HepG2 (cell line): ENCODE measurements around the gene BCAT1. TPM values are rescaled to one million over a fixed set of nuclear protein-coding genes. Genes with fewer than 3 reads are reported as not detected.

Experiments used
- ARNTL ChIP-seq: sonication (generic); formaldehyde crosslinking; IDR thresholded peaks from 2 replicates; pipeline ENCODE4 v1.4.0; 2020; ENCODE audit warnings: mild to moderate bottlenecking, missing genetic modification reagents
- CBX1 ChIP-seq: IDR thresholded peaks from one replicate; pipeline ENCODE4 v1.6.1; 2016; ENCODE audit warnings: antibody characterized with exemption, low read depth
- CBX5 ChIP-seq: sonication (generic); formaldehyde crosslinking; IDR thresholded peaks from 2 replicates; pipeline ENCODE4 v1.4.0; 2020; ENCODE audit warnings: missing genetic modification reagents, borderline replicate concordance
- HOXA7 ChIP-seq: sonication (generic); formaldehyde crosslinking; IDR thresholded peaks from 2 replicates; pipeline ENCODE4 v1.8.1; 2022; ENCODE audit warnings: mild to moderate bottlenecking, missing genetic modification reagents, moderate library complexity
- KLF12 ChIP-seq: sonication (generic); formaldehyde crosslinking; IDR thresholded peaks from 2 replicates; pipeline ENCODE4 v1.4.0; 2020; ENCODE audit warnings: missing genetic modification reagents, borderline replicate concordance
- MAFF ChIP-seq: IDR thresholded peaks from 2 replicates; pipeline ENCODE4 v1.6.1; 2011; ENCODE audit warnings: low read depth, low read length, improper control_type of control experiment
- MEIS1 ChIP-seq: sonication (generic); formaldehyde crosslinking; IDR thresholded peaks from 2 replicates; pipeline ENCODE4 v1.9.0; 2021; ENCODE audit warnings: mild to moderate bottlenecking, missing genetic modification reagents, moderate library complexity, borderline replicate concordance
- NFYC ChIP-seq: IDR thresholded peaks from 2 replicates; pipeline ENCODE4 v1.6.1; 2016; ENCODE audit warnings: missing genetic modification reagents, missing compliant biosample characterization
- NR2F1 ChIP-seq, 2 experiments: fragments of 450-650 bp in 1 of 2; formaldehyde crosslinking in 1 of 2; IDR thresholded peaks; 2 replicates each; pipeline versions ENCODE4 v1.5.0 to v1.6.1; 2016 to 2020; ENCODE audit warnings: mild to moderate bottlenecking in 1 of 2, missing compliant biosample characterization in 1 of 2, missing genetic modification reagents in 1 of 2, moderate library complexity in 1 of 2
- RFXAP ChIP-seq: sonication (generic); formaldehyde crosslinking; IDR thresholded peaks from 2 replicates; pipeline ENCODE4 v1.4.0; 2020; ENCODE audit warnings: missing genetic modification reagents, borderline replicate concordance
- SRY ChIP-seq: sonication (generic); formaldehyde crosslinking; IDR thresholded peaks from 2 replicates; pipeline ENCODE4 v1.8.0; 2022; ENCODE audit warnings: mild to moderate bottlenecking, missing genetic modification reagents
- TAF15 ChIP-seq: fragments of 200-400 bp; formaldehyde crosslinking; IDR thresholded peaks from one replicate; pipeline ENCODE4 v1.6.1; 2018; ENCODE audit warnings: mild to moderate bottlenecking, low read depth, low read length; ENCODE audit not compliant: poor library complexity, severe bottlenecking
- THAP11 ChIP-seq: IDR thresholded peaks from 2 replicates; pipeline ENCODE4 v1.6.1; 2016; ENCODE audit warnings: missing biosample characterization, missing genetic modification reagents
- ZNF232 ChIP-seq: sonication (generic); formaldehyde crosslinking; IDR thresholded peaks from 2 replicates; pipeline ENCODE4 v1.4.0; 2020; ENCODE audit warnings: missing genetic modification reagents, borderline replicate concordance
- ZNF766 ChIP-seq: sonication (generic); formaldehyde crosslinking; IDR thresholded peaks from 2 replicates; pipeline ENCODE4 v1.5.0; 2020; ENCODE audit warnings: missing genetic modification reagents, borderline replicate concordance
- polyA plus RNA-seq, 8 experiments: library from polyadenylated mRNA; depleted of rRNA in 3 of 8; stranded (reverse) in 7 of 8; unstranded in 1 of 8; fragments of >200 nt; fragmentation: Illumina TruSeq in 4 of 8; extraction: Trizol in 4 of 8; gene quantifications; 2 replicates each; pipeline versions ENCODE4 v1.2.1 to v1.2.3, GENCODE V29; 2011 to 2016; ENCODE audit warnings: low read depth in 4 of 8, missing spikeins in 1 of 8, mixed read lengths in 1 of 8; ENCODE audit not compliant: insufficient read depth in 1 of 8
- total RNA-seq, 5 experiments: library from RNA; depleted of rRNA; stranded (reverse); fragments of >200 nt; fragmentation: Illumina TruSeq; extraction: Trizol; gene quantifications; 2 replicates each; pipeline ENCODE4 v1.2.3, GENCODE V29; 2016; ENCODE audit warnings: low read depth in 1 of 5
- TF ChIP-seq, protein P1 (sequence below): sonication (generic); formaldehyde crosslinking; IDR thresholded peaks from 2 replicates; pipeline ENCODE4 v1.4.0; 2020; ENCODE audit warnings: missing genetic modification reagents, borderline replicate concordance
- TF ChIP-seq, protein P2 (sequence below): IDR thresholded peaks from 2 replicates; pipeline ENCODE4 v1.6.1; 2016; ENCODE audit warnings: low read depth
- TF ChIP-seq, protein P3 (sequence below): sonication (generic); formaldehyde crosslinking; IDR thresholded peaks from 2 replicates; pipeline ENCODE4 v1.5.1; 2020; ENCODE audit warnings: mild to moderate bottlenecking, missing genetic modification reagents, moderate library complexity
- TF ChIP-seq, protein P4 (sequence below): sonication (generic); formaldehyde crosslinking; IDR thresholded peaks from 2 replicates; pipeline ENCODE4 v1.5.1; 2020; ENCODE audit warnings: mild to moderate bottlenecking, missing genetic modification reagents, moderate library complexity

BCAT1 gene
- total and polyA plus RNA-seq, 2 of the 13 experiments (the other 11 are each of a cell fraction or from before 2014, with no cell fraction given) = 8.0 to 75.5 TPM

DNA sequence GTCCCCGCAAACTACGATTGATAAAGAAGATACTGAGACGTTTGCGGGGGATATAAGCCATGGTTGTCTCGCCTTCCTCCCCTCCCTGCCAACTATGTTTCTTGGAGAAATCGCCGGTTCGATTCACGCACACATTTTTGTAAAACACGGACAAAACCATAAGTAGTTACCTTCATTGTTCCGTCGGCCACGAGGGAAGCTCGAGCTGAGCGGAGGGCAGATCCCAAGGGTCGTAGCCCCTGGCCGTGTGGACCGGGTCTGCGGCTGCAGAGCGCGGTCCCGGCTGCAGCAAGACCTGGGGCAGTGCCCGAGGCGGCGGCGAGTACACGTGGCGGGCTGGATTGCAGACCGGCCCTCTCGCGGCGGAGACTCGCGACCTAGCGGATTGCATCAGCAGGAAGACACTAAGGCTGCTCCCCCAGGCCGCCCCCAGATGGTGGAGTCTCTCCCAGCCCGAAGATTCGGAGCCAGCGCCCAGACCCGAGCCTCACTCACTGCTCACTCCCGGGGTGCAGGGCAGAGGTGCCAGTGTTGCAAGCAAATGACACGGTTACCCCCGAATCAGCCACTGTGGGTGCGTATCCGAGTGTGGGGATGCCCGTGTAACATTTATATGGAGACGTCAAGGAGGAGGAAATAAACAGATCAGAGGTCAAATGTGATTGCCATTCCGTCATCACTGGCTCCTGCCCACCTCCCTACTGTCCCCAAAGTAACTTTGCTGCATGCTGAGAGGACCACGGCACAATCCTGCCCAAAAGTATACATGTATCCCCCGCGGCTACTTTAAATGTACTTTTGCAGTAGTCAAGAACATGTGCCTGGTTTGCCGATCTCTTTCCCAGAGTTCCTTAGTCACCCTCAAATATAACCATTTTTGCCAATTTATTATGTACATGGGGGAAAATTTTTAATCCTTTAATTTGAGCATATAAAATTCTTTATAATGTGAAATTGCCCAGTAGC is at the start of gene BCAT1 (continued):
- TF ChIP-seq NR2F1 (CRISPR knock-in tag; IDR thresholded peaks at IDR 0.05) = peak in 1 of 2 experiments; percentile 47; a peak in 1 of 4 replicates
- 0 out of 2 replicates have a peak, but pooled peaks have one; percentile 13 for TF ChIP-seq RFXAP (CRISPR knock-in tag)
- TF ChIP-seq ARNTL (CRISPR knock-in tag) = peak; percentile 85
- TF ChIP-seq CBX5 (CRISPR knock-in tag) = peak; percentile 89
- TF ChIP-seq THAP11 = peak; percentile 78
- TF ChIP-seq, protein P1, sequence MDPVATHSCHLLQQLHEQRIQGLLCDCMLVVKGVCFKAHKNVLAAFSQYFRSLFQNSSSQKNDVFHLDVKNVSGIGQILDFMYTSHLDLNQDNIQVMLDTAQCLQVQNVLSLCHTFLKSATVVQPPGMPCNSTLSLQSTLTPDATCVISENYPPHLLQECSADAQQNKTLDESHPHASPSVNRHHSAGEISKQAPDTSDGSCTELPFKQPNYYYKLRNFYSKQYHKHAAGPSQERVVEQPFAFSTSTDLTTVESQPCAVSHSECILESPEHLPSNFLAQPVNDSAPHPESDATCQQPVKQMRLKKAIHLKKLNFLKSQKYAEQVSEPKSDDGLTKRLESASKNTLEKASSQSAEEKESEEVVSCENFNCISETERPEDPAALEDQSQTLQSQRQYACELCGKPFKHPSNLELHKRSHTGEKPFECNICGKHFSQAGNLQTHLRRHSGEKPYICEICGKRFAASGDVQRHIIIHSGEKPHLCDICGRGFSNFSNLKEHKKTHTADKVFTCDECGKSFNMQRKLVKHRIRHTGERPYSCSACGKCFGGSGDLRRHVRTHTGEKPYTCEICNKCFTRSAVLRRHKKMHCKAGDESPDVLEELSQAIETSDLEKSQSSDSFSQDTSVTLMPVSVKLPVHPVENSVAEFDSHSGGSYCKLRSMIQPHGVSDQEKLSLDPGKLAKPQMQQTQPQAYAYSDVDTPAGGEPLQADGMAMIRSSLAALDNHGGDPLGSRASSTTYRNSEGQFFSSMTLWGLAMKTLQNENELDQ (CRISPR knock-in tag) = no peak
- TF ChIP-seq SRY = 0 out of 2 replicates have a peak, but pooled peaks have one; percentile 44
- no peak for TF ChIP-seq KLF12
- TF ChIP-seq, protein P2, sequence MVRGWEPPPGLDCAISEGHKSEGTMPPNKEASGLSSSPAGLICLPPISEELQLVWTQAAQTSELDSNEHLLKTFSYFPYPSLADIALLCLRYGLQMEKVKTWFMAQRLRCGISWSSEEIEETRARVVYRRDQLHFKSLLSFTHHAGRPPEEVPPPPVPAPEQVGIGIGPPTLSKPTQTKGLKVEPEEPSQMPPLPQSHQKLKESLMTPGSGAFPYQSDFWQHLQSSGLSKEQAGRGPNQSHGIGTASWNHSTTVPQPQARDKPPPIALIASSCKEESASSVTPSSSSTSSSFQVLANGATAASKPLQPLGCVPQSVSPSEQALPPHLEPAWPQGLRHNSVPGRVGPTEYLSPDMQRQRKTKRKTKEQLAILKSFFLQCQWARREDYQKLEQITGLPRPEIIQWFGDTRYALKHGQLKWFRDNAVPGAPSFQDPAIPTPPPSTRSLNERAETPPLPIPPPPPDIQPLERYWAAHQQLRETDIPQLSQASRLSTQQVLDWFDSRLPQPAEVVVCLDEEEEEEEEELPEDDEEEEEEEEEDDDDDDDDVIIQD (CRISPR knock-in tag) = no peak
- TF ChIP-seq, protein P3, sequence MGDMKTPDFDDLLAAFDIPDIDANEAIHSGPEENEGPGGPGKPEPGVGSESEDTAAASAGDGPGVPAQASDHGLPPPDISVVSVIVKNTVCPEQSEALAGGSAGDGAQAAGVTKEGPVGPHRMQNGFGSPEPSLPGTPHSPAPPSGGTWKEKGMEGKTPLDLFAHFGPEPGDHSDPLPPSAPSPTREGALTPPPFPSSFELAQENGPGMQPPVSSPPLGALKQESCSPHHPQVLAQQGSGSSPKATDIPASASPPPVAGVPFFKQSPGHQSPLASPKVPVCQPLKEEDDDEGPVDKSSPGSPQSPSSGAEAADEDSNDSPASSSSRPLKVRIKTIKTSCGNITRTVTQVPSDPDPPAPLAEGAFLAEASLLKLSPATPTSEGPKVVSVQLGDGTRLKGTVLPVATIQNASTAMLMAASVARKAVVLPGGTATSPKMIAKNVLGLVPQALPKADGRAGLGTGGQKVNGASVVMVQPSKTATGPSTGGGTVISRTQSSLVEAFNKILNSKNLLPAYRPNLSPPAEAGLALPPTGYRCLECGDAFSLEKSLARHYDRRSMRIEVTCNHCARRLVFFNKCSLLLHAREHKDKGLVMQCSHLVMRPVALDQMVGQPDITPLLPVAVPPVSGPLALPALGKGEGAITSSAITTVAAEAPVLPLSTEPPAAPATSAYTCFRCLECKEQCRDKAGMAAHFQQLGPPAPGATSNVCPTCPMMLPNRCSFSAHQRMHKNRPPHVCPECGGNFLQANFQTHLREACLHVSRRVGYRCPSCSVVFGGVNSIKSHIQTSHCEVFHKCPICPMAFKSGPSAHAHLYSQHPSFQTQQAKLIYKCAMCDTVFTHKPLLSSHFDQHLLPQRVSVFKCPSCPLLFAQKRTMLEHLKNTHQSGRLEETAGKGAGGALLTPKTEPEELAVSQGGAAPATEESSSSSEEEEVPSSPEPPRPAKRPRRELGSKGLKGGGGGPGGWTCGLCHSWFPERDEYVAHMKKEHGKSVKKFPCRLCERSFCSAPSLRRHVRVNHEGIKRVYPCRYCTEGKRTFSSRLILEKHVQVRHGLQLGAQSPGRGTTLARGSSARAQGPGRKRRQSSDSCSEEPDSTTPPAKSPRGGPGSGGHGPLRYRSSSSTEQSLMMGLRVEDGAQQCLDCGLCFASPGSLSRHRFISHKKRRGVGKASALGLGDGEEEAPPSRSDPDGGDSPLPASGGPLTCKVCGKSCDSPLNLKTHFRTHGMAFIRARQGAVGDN (CRISPR knock-in tag) = peak; percentile 97
- no peak for TF ChIP-seq MAFF
- TF ChIP-seq ZNF766 (CRISPR knock-in tag) = no peak
- TF ChIP-seq HOXA7 (CRISPR knock-in tag) = no peak
- peak; percentile 75 for TF ChIP-seq CBX1
- peak; percentile 29 for TF ChIP-seq TAF15
- TF ChIP-seq, protein P4, sequence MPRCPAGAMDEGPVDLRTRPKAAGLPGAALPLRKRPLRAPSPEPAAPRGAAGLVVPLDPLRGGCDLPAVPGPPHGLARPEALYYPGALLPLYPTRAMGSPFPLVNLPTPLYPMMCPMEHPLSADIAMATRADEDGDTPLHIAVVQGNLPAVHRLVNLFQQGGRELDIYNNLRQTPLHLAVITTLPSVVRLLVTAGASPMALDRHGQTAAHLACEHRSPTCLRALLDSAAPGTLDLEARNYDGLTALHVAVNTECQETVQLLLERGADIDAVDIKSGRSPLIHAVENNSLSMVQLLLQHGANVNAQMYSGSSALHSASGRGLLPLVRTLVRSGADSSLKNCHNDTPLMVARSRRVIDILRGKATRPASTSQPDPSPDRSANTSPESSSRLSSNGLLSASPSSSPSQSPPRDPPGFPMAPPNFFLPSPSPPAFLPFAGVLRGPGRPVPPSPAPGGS = 0 out of 2 replicates have a peak, but pooled peaks have one; percentile 68
- 0 out of 2 replicates have a peak, but pooled peaks have one; percentile 60 for TF ChIP-seq MEIS1 (CRISPR knock-in tag)
- peak; percentile 27; the same call in 1 of the 2 replicates for TF ChIP-seq NFYC (CRISPR knock-in tag)
- peak; percentile 55; the same call in 1 of the 2 replicates for TF ChIP-seq ZNF232 (CRISPR knock-in tag)
